Measurements from ENCODE around the gene BICC1.

GRCh38 chr10:58795560-58795959 lies 282.9 kb downstream of the BICC1 start:
- TF ChIP-seq FOS (IDR thresholded peaks at IDR 0.05; ENCODE audit: borderline replicate concordance, insufficient read depth, low read length) (no peak), MYC (IDR thresholded peaks at IDR 0.05; ENCODE audit: low read depth, low read length) (no peak), CTCF (IDR thresholded peaks at IDR 0.05; ENCODE audit: extremely low read depth in 1 of 2, insufficient read depth in 1 of 2, low read depth in 1 of 2, low read length in 2 of 2) (no peak), POLR2A (IDR thresholded peaks at IDR 0.05; ENCODE audit: low read depth, low read length) (no peak), POLR2AphosphoS5 (IDR thresholded peaks at IDR 0.05; ENCODE audit: insufficient read depth, low read depth, low read length) (no peak), JUN (IDR thresholded peaks at IDR 0.05; ENCODE audit: borderline replicate concordance, insufficient read depth, insufficient read length, low read depth) (no peak), MAX (IDR thresholded peaks at IDR 0.05; ENCODE audit: insufficient read depth, insufficient read length) (no peak)
